Activated CD4-positive, alpha-beta memory T cell treated with anti-CD3 and anti-CD28 coated beads for 36 hours (primary cell): Measurements from ENCODE around the gene GIGYF1. TPM values are rescaled to one million over a fixed set of nuclear protein-coding genes. Genes with fewer than 3 reads are reported as not detected.

Experiments
- CTCF ChIA-PET: fragments of 350-600 bp; sonication (Branson Sonifier 250); formaldehyde crosslinking; loops from one replicate; lab custom pipeline; 2021; ENCODE audit warnings: antibody characterized with exemption, inconsistent platforms; lab: Charles Lee
- POLR2A ChIA-PET: fragments of 350-600 bp; sonication (Branson Sonifier 250); formaldehyde crosslinking; loops from one replicate; lab custom pipeline; 2021; ENCODE audit warnings: antibody characterized with exemption; lab: Charles Lee
- DNase-seq: peaks from one replicate; pipeline ENCODE4 v3.0.0-alpha.2; 2020
- H3K27ac Mint-ChIP-seq: one replicate; pipeline ENCODE4 v1.8.0; 2021; ENCODE audit warnings: mixed read lengths
- H3K27me3 Mint-ChIP-seq: one replicate; pipeline ENCODE4 v1.8.0; 2021; ENCODE audit warnings: mixed read lengths
- H3K36me3 Mint-ChIP-seq: one replicate; pipeline ENCODE4 v1.8.0; 2021; ENCODE audit warnings: mixed read lengths
- H3K4me1 Mint-ChIP-seq: one replicate; pipeline ENCODE4 v1.8.0; 2021; ENCODE audit warnings: low read depth, mixed read lengths
- H3K4me3 Mint-ChIP-seq: one replicate; pipeline ENCODE4 v1.8.0; 2021; ENCODE audit warnings: mild to moderate bottlenecking, mixed read lengths
- H3K9me3 Mint-ChIP-seq: one replicate; pipeline ENCODE4 v1.8.0; 2021; ENCODE audit warnings: mixed read lengths
- intact Hi-C: fragments of 100-400 bp; cut with micrococcal nuclease; formaldehyde crosslinking; loops from one replicate; pipeline ENCODE4 v1.15.1; 2023
- total RNA-seq, 2 experiments: library from RNA; stranded (reverse); gene quantifications; one replicate each; pipeline ENCODE4 v1.2.3, GENCODE V29; 2021

The GIGYF1 gene
- total RNA-seq, 2 experiments from 2014 or later: 40.2 to 40.5 TPM

DNA sequence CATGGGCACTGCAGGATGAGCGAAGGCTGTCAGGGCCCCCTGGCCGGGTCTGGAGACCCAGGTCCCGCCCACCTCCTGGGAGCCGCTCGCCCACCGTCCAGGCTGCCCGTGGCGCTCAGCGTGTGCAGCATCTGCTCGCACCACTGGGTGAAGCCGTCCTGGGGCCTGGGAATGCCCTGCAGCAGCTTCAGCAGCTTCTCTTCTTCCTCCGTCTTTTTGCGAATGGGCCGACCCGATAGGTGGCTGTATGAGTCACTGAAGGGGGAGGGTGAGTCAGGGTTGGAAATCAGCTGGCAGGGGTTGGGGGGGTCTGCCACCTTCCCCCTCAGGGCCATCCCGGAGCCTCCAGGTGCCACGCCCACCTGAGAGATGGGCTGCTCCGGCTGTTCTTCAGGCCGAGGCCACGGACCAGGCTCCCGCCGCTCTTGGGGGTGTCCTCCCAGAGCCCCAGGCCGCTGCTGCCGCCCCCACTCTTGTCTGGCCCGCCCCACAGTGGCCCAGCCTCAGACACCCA is 11.8 kb downstream of the GIGYF1 start:
- H3K4me1 Mint-ChIP-seq: peaks cover 18% of the 10 kb centered on the region

DNA sequence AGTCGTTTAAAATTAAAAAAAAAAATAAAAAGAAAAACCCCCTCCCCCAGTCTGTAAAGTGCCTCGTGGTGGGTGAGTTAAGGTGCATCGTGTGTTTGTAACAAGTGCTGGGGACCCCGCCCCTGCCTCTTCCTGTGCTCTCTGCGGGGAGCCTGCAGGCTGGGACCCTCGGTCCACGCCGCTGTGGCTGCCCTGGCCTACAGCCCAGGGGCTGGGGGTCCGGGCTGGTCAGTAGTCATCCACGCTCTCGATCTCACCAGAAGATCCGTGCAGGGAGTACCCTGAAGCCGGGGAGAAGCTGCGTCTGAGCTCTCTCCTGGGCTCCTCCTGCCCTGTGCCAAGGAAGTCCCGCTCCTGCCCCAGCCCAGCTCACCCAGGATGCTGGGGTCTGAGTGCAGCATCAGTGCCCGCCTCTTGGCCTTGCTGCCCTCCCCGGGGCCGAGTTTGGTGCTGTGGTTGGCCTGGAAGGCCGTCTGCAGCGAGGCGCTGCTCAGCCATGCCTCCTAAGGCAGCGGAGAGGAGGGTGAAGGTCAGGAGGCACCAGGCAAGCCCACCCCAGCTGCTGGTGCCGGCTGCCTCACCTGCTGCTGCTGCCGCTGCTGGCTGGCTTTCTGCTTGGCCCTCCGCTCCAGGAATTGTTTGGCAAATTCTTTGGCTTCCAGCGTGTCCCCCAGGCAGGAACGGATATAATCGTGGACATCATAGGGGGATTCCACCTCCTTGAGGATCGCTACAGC is 12.4 kb downstream of the GIGYF1 start:
- POLR2A ChIA-PET: interaction anchor here (1.5 to 3.0 kb wide), 3 partner anchors 12 to 49 kb away, joined by 4 to 10 read pairs (median 6); partner anchors contain the start of genes GIGYF1 and POP7
- intact Hi-C loops: no loop called here
- Mint-ChIP-seq H3K4me1 (peaks cover 20% of the 10 kb centered on the region), H3K9me3 (no peaks in the 10 kb centered on the region), H3K36me3 (peaks cover 34% of the 10 kb centered on the region), H3K27ac (no peak overlapping the region), H3K27me3 (no peaks in the 10 kb centered on the region), H3K4me3 (no peak overlapping the region)
- DNase-seq: no peak
- CTCF ChIA-PET: interaction anchor here (4.2 to 6.8 kb wide), 2 partner anchors 10 to 24 kb away, joined by 17 to 61 read pairs; partner anchors contain the start of gene POP7

More for the DNA sequence above, 11.8 kb downstream of the GIGYF1 start:
- peak; percentile 40 for DNase-seq
- CTCF ChIA-PET: interaction anchor here (1.1 to 6.8 kb wide), 3 partner anchors 10 to 49 kb away, joined by 5 to 61 read pairs (median 11); no protein-coding TSS in a partner anchor
- Mint-ChIP-seq H3K27me3 (no peaks in the 10 kb centered on the region), H3K27ac (no peak overlapping the region), H3K36me3 (peaks cover 32% of the 10 kb centered on the region), H3K4me3 (no peak overlapping the region), H3K9me3 (no peaks in the 10 kb centered on the region)
- intact Hi-C loops: no loop called here
- POLR2A ChIA-PET: interaction anchor here (3.0 kb wide), 1 partner anchor 12 kb away, joined by 10 read pairs; the partner anchor contains the start of gene GIGYF1

DNA sequence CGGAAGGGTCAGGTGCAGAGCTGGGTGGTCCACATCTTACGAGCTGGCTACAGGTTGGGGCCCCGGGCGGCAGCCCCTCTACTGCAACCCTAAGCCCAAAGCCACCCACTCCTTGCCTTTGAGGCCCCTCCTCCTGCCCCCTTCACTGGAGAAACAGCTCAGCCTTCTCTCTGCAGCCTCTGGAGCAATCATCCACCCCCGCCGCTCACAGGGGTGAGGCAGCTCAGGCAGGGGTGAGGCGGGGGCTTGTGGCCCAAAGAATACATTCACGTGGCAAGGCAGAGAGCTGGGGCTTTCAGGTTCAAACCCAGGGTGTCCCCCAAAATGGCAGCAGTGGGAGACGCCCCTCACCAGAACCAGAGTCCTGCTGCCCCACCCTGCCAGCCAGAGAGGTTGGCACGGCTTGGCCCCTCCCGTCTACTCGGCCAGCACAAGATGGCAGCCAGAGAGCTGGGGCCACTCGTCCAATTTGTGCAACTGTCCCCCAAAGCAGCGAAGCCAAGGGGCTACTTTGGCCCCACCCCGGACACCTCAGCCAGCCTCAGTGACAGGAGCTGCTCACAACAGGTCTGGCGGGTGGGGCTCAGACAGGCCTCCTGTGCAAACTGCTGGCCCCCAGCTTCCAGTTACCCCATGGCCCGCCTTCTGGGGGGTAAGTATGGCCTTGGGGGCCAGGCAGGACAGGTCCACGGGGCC is 13.3 kb downstream of the GIGYF1 start:
- Mint-ChIP-seq H3K27ac (peak overlapping the region; percentile 19), H3K36me3 (peaks cover 38% of the 10 kb centered on the region), H3K9me3 (no peaks in the 10 kb centered on the region), H3K27me3 (no peaks in the 10 kb centered on the region), H3K4me1 (peaks cover 24% of the 10 kb centered on the region), H3K4me3 (no peak overlapping the region)
- POLR2A ChIA-PET: interaction anchor here (0.6 to 3.0 kb wide), 6 partner anchors 11 to 198 kb away, joined by 3 to 10 read pairs (median 4); partner anchors contain the start of genes GIGYF1 and POP7
- CTCF ChIA-PET: interaction anchor here (4.2 to 6.8 kb wide), 2 partner anchors 11 to 25 kb away, joined by 17 to 61 read pairs; partner anchors contain the start of gene POP7
- DNase-seq: no peak
- intact Hi-C loops: no loop called here

DNA sequence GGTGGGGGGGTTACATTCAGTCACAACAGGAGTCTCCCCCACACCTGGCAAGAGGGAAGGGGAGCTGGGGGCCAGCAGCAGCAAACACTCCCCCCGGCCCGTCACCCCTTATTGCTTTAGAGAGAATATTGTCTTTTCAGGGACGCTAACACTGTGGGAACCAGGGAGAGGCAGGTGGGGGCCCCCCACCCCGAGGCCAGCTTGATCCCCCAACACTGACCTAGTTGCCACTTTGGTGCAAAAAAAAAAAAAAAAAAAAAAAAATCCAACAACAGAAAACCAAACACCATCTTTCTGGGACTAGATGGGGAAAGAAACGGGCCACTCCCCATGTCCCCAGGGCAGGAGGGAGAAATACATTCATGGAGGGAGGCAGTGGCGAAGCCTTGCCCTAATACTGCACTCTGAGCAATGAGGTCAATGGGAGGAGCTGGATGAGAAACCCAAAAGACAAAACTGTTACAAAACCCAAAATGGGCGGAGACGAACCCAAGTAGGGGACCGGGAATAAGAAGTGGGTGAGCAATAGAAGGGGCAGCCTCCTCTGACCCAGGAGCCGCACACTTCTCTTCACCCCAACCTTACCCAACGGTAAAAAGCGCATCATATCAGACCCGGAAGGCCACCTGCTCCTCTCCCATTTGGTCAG is 14.0 kb downstream of the GIGYF1 start:
- ChIA-PET POLR2A (interaction anchor here (0.6 to 3.0 kb wide), 6 partner anchors 11 to 197 kb away, joined by 3 to 10 read pairs (median 4); partner anchors contain the start of genes GIGYF1 and POP7), CTCF (interaction anchor here (0.6 to 6.8 kb wide), 3 partner anchors 12 to 54 kb away, joined by 3 to 61 read pairs (median 17); partner anchors contain the start of genes POP7 and ZAN)
- Mint-ChIP-seq H3K9me3 (no peaks in the 10 kb centered on the region), H3K27ac (peak overlapping the region; percentile 19), H3K4me1 (peaks cover 24% of the 10 kb centered on the region), H3K36me3 (peaks cover 31% of the 10 kb centered on the region), H3K4me3 (no peak overlapping the region), H3K27me3 (no peaks in the 10 kb centered on the region)
- intact Hi-C loops: no loop called here
- DNase-seq: no peak

DNA sequence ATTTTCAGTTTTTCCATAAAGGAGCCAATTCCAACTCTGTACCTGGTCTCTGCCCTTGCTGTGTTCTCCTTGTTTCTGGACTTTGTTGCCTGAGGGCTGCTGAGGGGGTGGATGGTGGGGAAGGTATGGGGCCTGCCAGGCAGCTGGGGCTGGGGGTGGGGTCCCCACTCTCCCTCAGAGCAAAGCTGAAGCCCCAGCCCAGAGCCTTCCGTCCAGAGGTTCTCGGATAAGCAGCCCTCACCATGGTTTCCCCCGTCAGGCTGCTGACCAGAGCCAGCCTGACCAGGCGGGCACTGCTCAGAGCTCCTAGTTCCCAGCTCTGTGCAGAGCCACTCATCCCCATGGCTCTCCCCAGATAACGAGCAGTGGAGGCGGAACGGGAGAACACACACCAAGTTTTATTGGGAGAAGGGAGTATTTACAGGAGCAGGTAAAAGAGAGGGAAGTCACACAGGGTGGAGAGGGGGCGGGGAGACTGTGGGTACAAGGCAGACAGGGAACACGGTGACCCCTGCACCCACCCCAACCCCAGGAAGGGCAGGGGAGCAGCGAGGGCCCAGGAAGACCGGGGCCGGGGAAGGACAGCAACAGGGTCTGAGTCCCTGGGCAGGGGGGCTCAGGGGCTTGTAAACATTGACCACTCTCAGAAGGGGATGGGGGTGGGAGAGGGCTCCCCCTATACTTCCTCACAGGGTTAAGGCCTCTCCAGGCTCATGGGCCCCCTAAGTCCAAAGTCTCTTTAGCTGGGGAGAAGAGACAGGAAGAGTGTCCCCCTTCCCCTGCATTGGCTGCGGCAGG is 14.7 kb downstream of the GIGYF1 start:
- Mint-ChIP-seq H3K4me1 (peaks cover 24% of the 10 kb centered on the region), H3K27me3 (no peaks in the 10 kb centered on the region), H3K27ac (peak overlapping the region; percentile 28), H3K9me3 (no peaks in the 10 kb centered on the region), H3K36me3 (peaks cover 35% of the 10 kb centered on the region), H3K4me3 (no peak overlapping the region)
- ChIA-PET CTCF (interaction anchor here (0.6 to 6.8 kb wide), 3 partner anchors 13 to 54 kb away, joined by 3 to 61 read pairs (median 17); partner anchors contain the start of genes POP7 and ZAN), POLR2A (interaction anchor here (1.2 kb wide), 1 partner anchor 26 kb away, joined by 3 read pairs; the partner anchor contains the start of gene POP7)
- no peak for DNase-seq
- intact Hi-C loops: no loop called here

DNA sequence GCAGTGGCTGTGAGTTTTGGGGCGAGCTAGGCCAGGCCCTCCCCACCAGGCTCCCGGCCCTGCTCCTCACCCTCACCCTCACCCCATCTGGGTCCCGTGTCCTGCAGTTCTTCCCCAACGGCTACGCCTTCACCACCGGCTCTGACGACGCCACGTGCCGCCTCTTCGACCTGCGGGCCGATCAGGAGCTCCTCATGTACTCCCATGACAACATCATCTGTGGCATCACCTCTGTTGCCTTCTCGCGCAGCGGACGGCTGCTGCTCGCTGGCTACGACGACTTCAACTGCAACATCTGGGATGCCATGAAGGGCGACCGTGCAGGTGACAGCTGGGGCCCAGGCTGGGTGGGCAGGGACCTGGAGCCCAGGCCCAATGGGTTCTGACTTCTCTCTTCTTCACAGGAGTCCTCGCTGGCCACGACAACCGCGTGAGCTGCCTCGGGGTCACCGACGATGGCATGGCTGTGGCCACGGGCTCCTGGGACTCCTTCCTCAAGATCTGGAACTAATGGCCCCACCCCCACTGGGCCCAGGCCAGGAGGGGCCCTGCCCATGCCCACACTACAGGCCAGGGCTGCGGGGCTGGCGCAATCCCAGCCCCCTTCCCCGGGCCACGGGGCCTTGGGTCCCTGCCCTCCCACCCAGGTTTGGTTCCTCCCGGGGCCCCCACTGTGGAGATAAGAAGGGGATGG is 15.6 kb downstream of the GIGYF1 start:
- Mint-ChIP-seq H3K9me3 (no peaks in the 10 kb centered on the region), H3K36me3 (peaks cover 37% of the 10 kb centered on the region), H3K4me3 (peak overlapping the region; percentile 45), H3K27ac (peak overlapping the region; percentile 60), H3K27me3 (no peaks in the 10 kb centered on the region), H3K4me1 (peaks cover 24% of the 10 kb centered on the region)
- POLR2A ChIA-PET: interaction anchor here (1.1 to 1.2 kb wide), 2 partner anchors 27 to 113 kb away, joined by 3 read pairs; partner anchors contain the start of gene POP7
- CTCF ChIA-PET: interaction anchor here (4.2 to 6.8 kb wide), 2 partner anchors 13 to 27 kb away, joined by 17 to 61 read pairs; partner anchors contain the start of gene POP7
- no peak for DNase-seq
- intact Hi-C loops: no loop called here

DNA sequence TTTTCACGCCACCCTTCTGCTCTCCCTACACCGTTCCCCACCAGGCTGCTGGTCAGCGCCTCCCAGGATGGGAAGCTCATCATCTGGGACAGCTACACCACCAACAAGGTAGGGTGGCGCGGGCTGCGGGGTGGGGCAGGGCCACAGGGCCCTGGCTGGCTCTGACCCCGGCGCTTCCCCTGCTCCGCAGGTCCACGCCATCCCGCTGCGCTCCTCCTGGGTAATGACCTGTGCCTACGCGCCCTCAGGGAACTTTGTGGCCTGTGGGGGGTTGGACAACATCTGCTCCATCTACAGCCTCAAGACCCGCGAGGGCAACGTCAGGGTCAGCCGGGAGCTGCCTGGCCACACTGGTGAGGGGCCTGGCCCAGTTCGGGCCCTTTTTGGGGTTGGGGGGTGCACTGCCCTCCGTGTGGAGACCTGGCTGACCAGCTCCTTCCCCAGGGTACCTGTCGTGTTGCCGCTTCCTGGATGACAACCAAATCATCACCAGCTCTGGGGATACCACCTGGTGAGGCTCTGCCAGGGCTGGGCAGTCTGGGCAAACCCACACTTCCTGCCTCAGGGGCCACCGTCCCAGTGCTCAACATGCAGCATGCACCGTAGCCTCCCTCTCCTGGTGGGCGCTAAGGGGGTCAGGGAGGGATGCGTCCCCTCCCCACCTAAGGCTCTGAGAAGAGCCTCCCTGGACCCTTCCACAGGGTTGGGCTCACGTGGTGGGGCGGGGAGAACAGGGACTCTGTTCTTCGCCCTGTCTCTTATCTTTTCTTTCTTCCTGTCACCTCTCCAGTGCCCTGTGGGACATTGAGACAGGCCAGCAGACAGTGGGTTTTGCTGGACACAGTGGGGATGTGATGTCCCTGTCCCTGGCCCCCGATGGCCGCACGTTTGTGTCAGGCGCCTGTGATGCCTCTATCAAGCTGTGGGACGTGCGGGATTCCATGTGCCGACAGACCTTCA is 16.5 kb downstream of the GIGYF1 start:
- Mint-ChIP-seq H3K4me1 (peaks cover 24% of the 10 kb centered on the region), H3K36me3 (peaks cover 35% of the 10 kb centered on the region), H3K27me3 (no peaks in the 10 kb centered on the region), H3K4me3 (peak overlapping the region; percentile 39), H3K27ac (peak overlapping the region; percentile 60), H3K9me3 (no peaks in the 10 kb centered on the region)
- ChIA-PET POLR2A (interaction anchor here (0.7 to 1.2 kb wide), 4 partner anchors 8 to 112 kb away, joined by 3 read pairs; partner anchors contain the start of genes MOSPD3 and POP7), CTCF (interaction anchor here (1.9 to 6.8 kb wide), 3 partner anchors 14 to 28 kb away, joined by 8 to 61 read pairs (median 17); partner anchors contain the start of gene POP7)
- DNase-seq: no peak
- intact Hi-C loops: no loop called here

DNA sequence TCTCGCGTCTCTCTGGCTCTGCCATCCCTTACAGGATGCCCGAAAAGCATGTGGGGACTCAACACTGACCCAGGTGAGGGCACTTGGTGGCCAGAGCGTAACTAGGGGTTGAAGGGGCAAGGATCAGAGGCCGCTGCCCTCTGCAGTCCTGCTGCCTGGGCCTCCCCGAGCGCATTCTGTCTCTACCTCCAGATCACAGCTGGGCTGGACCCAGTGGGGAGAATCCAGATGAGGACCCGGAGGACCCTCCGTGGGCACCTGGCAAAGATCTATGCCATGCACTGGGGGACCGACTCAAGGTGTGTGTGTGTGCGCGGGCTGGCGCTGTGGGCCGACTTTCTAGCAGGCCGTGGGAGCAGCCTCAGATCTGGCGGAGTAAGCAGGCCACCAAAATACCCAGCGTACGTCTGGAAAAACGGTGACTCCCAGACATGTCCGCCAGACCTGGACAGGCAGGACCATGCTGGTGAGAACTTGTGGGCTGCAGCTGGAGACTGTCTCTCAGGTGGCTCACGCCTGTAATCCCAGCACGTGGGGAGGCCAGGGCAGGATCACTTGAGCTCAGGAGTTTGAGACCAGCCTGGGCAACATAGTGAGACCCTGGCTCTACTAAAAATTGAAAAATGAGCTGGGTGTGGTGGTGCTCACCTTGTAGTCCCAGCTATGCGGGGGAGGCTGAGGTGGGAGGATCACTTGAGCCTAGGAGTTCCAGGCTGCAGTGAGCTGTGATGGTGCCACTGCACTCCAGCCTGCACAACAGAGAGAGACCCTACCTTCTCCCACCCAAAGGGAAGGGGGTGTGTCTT is 17.3 kb downstream of the GIGYF1 start:
- no peak for DNase-seq
- POLR2A ChIA-PET: interaction anchor here (0.6 to 0.9 kb wide), 4 partner anchors 9 to 64 kb away, joined by 3 read pairs; partner anchors contain the start of genes MOSPD3 and POP7
- peak overlapping the region; percentile 69 for H3K27ac Mint-ChIP-seq
- H3K27me3 Mint-ChIP-seq: no peaks in the 10 kb centered on the region
- intact Hi-C loops: no loop called here
- peaks cover 35% of the 10 kb centered on the region for H3K36me3 Mint-ChIP-seq
- peak overlapping the region; percentile 70 for H3K4me3 Mint-ChIP-seq
- CTCF ChIA-PET: interaction anchor here (1.9 to 6.8 kb wide), 2 partner anchors 15 to 29 kb away, joined by 8 to 61 read pairs; partner anchors contain the start of gene POP7
- peaks cover 23% of the 10 kb centered on the region for H3K4me1 Mint-ChIP-seq
- no peaks in the 10 kb centered on the region for H3K9me3 Mint-ChIP-seq
